WTC11 (cell line): ENCODE data around the gene HRG. TPM values are rescaled to one million over a fixed set of nuclear protein-coding genes. Genes with fewer than 3 reads are reported as not detected.

Source experiments
- ATAC-seq: fragments of 200-7000 bp; cut with Tn5 transposase; 2 replicates; pipeline ENCODE4 v1.10.0; 2021; ENCODE audit warnings: mild to moderate bottlenecking, moderate library complexity
- CTCF ChIA-PET: fragments of 300-600 bp; sonication (Branson Sonifier 250); formaldehyde crosslinking; loops from one replicate; lab custom pipeline; 2021; ENCODE audit warnings: antibody characterized with exemption; lab: Charles Lee
- POLR2A ChIA-PET: fragments of 350-600 bp; sonication (Branson Sonifier 250); formaldehyde crosslinking; loops from one replicate; lab custom pipeline; 2021; ENCODE audit warnings: antibody characterized with exemption; lab: Charles Lee
- DNase-seq: peaks from one replicate; pipeline ENCODE4 v3.0.0; 2021; ENCODE audit warnings: low spot score
- H3K27ac Mint-ChIP-seq: 2 replicates; pipeline ENCODE4 v1.8.0; 2021; ENCODE audit warnings: mixed read lengths
- H3K27me3 Mint-ChIP-seq: 2 replicates; pipeline ENCODE4 v1.8.0; 2021; ENCODE audit warnings: low read depth, mild to moderate bottlenecking, moderate library complexity, mixed read lengths
- H3K36me3 Mint-ChIP-seq: 2 replicates; pipeline ENCODE4 v1.8.0; 2021; ENCODE audit warnings: mixed read lengths
- H3K4me1 Mint-ChIP-seq: 2 replicates; pipeline ENCODE4 v1.8.0; 2022; ENCODE audit warnings: mixed read lengths
- H3K4me3 Mint-ChIP-seq: 2 replicates; pipeline ENCODE4 v1.8.0; 2021; ENCODE audit warnings: mild to moderate bottlenecking, moderate library complexity, mixed read lengths
- H3K9me3 Mint-ChIP-seq: 2 replicates; pipeline ENCODE4 v1.8.0; 2021; ENCODE audit warnings: mixed read lengths
- AFF4 ChIP-seq: sonication (generic); formaldehyde crosslinking; IDR thresholded peaks from 2 replicates; pipeline ENCODE4 v1.8.1; 2023; ENCODE audit warnings: mild to moderate bottlenecking, missing genetic modification reagents, borderline replicate concordance
- CDX4 ChIP-seq: fragments of 250-450 bp; sonication (Bioruptor Pico); IDR thresholded peaks from 2 replicates; pipeline ENCODE4 v1.9.0; 2021; ENCODE audit warnings: moderate library complexity, mild to moderate bottlenecking, inconsistent platforms, borderline replicate concordance
- E2F4 ChIP-seq: sonication (generic); formaldehyde crosslinking; IDR thresholded peaks from 2 replicates; pipeline ENCODE4 v1.8.1; 2022; ENCODE audit warnings: low read depth, mild to moderate bottlenecking, moderate library complexity, missing genetic modification reagents, borderline replicate concordance
- ERG ChIP-seq: fragments of 250-450 bp; sonication (Bioruptor Pico); IDR thresholded peaks from 2 replicates; pipeline ENCODE4 v1.8.0; 2021; ENCODE audit warnings: mild to moderate bottlenecking
- JAZF1 ChIP-seq: fragments of 250-450 bp; sonication (Bioruptor Pico); IDR thresholded peaks from 2 replicates; pipeline ENCODE4 v1.9.0; 2021; ENCODE audit warnings: moderate library complexity, mild to moderate bottlenecking, inconsistent platforms
- NR3C1 ChIP-seq: sonication (generic); formaldehyde crosslinking; conservative IDR thresholded peaks from 2 replicates; pipeline ENCODE4 v1.8.1; 2023; ENCODE audit warnings: low read depth, mild to moderate bottlenecking, missing genetic modification reagents
- RORB ChIP-seq: fragments of 250-450 bp; sonication (Bioruptor Pico); IDR thresholded peaks from 2 replicates; pipeline ENCODE4 v1.9.0; 2021; ENCODE audit warnings: mild to moderate bottlenecking
- STAT6 ChIP-seq: sonication (generic); formaldehyde crosslinking; conservative IDR thresholded peaks from 2 replicates; pipeline ENCODE4 v1.8.1; 2023; ENCODE audit warnings: mild to moderate bottlenecking, low read depth, missing genetic modification reagents, moderate library complexity
- TCF7 ChIP-seq: sonication (generic); formaldehyde crosslinking; IDR thresholded peaks from 2 replicates; pipeline ENCODE4 v1.8.0; 2022; ENCODE audit warnings: mild to moderate bottlenecking, low read depth, missing genetic modification reagents, moderate library complexity
- USF2 ChIP-seq: sonication (generic); formaldehyde crosslinking; IDR thresholded peaks from 2 replicates; pipeline ENCODE4 v1.8.1; 2023; ENCODE audit warnings: mild to moderate bottlenecking, missing genetic modification reagents, moderate library complexity
- ZNF317 ChIP-seq: sonication (generic); formaldehyde crosslinking; IDR thresholded peaks from 2 replicates; pipeline ENCODE4 v1.8.1; 2023; ENCODE audit warnings: low read depth, mild to moderate bottlenecking, moderate library complexity, missing genetic modification reagents, borderline replicate concordance
- ZNF512 ChIP-seq: sonication (generic); formaldehyde crosslinking; IDR thresholded peaks from 2 replicates; pipeline ENCODE4 v1.8.1; 2022; ENCODE audit warnings: missing genetic modification reagents, borderline replicate concordance
- ZNF671 ChIP-seq: fragments of 250-450 bp; sonication (Bioruptor Pico); IDR thresholded peaks from 2 replicates; pipeline ENCODE4 v1.8.0; 2021; ENCODE audit warnings: mild to moderate bottlenecking
- total RNA-seq: library from RNA; stranded (reverse); gene quantifications from 3 replicates; pipeline ENCODE4 v1.2.3, GENCODE V29; 2021

Gene HRG
- total RNA-seq, 1 experiment from 2014 or later = 0.24 TPM

- POLR2A ChIA-PET = no interaction called here
- TF ChIP-seq ERG (CRISPR knock-in tag) = no peak
- TF ChIP-seq RORB (CRISPR knock-in tag) = no peak
- no peak for TF ChIP-seq E2F4 (CRISPR knock-in tag)
- TF ChIP-seq TCF7 = no peak
- TF ChIP-seq CDX4 = no peak
- TF ChIP-seq ZNF671 (CRISPR knock-in tag) = no peak
- TF ChIP-seq STAT6 (CRISPR knock-in tag) = no peak
- ATAC-seq (no peak), DNase-seq (no peak)
- Mint-ChIP-seq H3K4me1 (no peaks in the 10 kb centered on the region; the same call in 1 of the 2 replicates), H3K36me3 (no peaks in the 10 kb centered on the region), H3K27ac (no peak overlapping the region), H3K4me3 (no peak overlapping the region), H3K27me3 (peaks cover 10% of the 10 kb centered on the region), H3K9me3 (peaks cover under 1% of the 10 kb centered on the region; the same call in 1 of the 2 replicates)
- CTCF ChIA-PET = interaction anchor here (1.8 kb wide), 1 partner anchor 8 kb away, joined by 5 read pairs; no protein-coding TSS in a partner anchor
Measured at GRCh38 chr3:186622651-186623310, 43.0 kb upstream of the HRG start.

GRCh38 chr3:186624598-186624997 is 41.2 kb upstream of the HRG start:
- CTCF ChIA-PET = interaction anchor here (1.8 kb wide), 1 partner anchor 10 kb away, joined by 5 read pairs; no protein-coding TSS in a partner anchor

More at GRCh38 chr3:186624598-186624997, 41.2 kb upstream of the HRG start:
- POLR2A ChIA-PET = no interaction called here
- no peak overlapping the region for H3K27ac Mint-ChIP-seq
- ATAC-seq (no peak), DNase-seq (no peak)
- H3K4me1 Mint-ChIP-seq = no peaks in the 10 kb centered on the region
- H3K9me3 Mint-ChIP-seq = peaks cover 3% of the 10 kb centered on the region; the same call in 1 of the 2 replicates
- no peaks in the 10 kb centered on the region for H3K36me3 Mint-ChIP-seq
- TF ChIP-seq NR3C1 (CRISPR knock-in tag) (no peak), JAZF1 (CRISPR knock-in tag) (no peak), ZNF317 (CRISPR knock-in tag) (no peak), USF2 (no peak), AFF4 (no peak), ZNF512 (CRISPR knock-in tag) (no peak)
- TF ChIP-seq, all 79 proteins: peak for 0
- Mint-ChIP-seq H3K27me3 (no peaks in the 10 kb centered on the region), H3K4me3 (no peak overlapping the region)
